HG03280 (cell line): Measurements from ENCODE around the gene RXRA.
"Not testable (repeated sequence)": the region's sequence is repeated elsewhere in the genome, so short reads cannot be mapped to it uniquely, and the experiment has no call there.

ENCODE experiments used
- ATAC-seq: cut with Tn5 transposase; IDR thresholded peaks from one replicate; pipeline ENCODE4 v1.9.1; 2021; ENCODE audit warnings: mild to moderate bottlenecking, moderate library complexity; ENCODE audit not compliant: unreplicated experiment

The RXRA gene

DNA sequence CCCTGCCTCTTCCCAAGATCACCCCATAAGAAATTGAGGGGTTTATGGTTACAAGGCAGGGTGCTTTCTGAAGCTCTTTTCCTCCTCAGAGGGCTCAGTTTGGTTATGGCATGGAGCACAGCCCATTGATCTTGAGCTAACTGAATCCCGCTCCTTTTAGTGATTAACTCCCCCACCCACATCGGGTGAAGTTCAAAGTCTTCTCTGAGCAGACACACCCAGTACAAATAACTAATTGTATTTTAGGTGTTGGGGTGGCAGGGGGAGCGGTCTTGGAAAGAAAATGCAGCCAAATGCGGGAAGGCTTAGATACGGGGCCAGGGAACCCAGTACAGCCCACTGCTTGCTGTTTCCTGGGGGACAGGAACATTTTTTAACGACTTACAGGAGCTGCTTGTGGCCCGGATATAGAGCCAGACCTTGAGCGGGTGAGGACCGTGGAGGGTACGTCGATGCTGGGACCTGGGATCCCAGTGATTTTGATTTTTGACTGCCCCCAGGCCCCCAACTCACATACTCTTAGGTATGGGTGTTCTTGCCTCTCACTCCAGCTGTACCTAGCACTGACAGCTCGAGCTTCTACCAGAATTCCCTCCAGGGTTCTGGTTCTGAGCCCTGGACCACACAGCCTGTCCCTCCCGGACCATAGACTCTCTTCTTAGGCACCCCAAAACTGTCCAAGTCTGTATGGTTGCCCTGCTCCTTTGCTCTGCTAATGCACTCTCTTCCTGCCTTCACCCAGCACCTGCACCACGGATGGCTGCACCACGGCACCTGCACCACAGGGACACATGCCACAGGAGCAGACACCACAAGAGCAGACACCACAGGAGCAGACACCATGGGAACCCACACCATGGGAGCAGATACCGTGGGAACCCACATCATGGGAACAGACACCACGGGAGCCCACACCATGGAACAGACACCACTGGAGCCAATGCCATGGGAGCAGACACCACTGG is 18.3 kb upstream of the RXRA start:
- ATAC-seq = no peak

DNA sequence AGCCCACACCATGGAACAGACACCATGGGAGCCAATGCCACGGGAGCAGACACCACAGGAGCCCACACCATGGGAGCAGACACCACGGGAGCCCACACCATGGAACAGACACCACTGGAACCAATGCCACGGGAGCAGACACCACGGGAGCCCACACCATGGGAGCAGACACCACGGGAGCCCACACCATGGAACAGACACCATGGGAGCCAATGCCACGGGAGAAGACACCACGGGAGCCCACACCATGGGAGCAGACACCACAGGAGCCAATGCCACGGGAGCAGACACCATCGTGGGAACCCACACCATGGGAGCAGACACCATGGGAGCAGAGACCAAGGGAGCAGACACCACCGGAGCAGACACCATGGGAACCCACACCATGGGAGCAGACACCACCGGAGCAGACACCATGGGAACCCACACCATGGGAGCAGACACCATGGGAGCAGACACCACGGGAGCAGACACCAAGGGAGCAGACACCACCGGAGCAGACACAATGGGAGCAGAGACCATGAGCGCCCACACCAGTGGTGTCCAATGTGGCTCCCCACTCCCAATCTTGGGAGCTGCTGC is 17.5 kb upstream of the RXRA start:
- not testable (repeated sequence) for ATAC-seq

DNA sequence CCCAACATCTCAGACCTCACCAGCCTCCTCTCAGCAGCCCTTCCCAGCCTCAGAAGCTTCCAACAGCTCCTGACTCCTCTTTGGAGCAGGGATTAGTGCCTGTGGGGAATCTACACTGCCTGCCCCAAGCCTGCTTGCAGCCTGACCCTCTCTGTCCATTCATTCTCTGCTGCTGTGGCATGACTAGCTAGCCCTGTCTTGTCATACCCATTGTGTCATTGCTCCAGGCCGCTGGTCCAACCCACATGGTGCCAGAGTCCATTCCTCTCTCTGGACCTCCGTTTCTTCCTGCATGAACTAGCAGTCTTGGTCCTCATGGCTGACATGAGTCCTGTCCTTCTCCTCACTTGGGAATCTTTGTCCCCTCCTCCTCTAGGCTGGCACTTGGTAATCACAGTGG is 12.8 kb upstream of the RXRA start:
- ATAC-seq = no peak

DNA sequence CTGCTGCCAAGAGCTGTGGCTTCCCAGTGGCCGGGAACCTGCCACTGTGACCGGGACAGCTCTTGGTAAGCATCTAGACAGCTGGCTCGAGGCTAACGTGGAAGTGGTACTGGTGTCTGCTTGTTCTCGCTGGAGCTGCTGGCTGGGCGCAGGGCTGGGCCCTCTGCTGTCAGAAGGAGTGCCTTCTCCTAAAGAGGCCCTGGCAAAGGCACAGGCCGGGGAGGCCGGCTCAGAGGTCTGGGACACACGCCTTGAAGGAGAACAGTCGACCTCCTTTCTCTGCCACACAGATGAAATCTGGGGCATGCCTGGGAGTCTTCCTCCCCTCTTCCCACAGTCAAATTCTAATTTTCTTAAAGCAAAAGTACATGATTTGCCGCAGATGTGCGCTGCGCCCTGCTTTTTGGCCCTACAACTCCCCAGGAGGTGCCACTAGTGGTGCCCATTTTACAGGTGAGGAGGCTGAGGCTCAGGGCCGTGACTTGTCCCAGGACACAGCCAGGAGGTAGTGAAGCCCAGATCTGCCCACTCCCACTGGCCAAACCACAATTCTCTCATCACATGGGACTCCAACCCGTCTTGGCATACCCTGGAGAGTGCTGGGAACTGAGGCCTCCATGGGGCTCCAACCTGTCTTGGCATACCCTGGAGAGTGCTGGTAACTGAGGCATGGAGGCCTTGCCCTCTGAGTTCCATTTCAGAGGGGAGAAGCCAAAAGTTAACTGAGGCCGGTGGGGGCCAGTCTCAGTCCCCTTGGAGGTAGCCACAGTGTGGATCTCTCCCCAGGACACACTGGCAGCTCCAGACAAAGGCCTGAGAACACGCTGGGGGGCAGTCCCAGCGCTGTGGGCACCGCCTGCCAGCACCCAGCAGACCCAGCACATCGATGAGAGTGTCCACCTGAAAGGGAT is 12.0 kb upstream of the RXRA start:
- no peak for ATAC-seq

DNA sequence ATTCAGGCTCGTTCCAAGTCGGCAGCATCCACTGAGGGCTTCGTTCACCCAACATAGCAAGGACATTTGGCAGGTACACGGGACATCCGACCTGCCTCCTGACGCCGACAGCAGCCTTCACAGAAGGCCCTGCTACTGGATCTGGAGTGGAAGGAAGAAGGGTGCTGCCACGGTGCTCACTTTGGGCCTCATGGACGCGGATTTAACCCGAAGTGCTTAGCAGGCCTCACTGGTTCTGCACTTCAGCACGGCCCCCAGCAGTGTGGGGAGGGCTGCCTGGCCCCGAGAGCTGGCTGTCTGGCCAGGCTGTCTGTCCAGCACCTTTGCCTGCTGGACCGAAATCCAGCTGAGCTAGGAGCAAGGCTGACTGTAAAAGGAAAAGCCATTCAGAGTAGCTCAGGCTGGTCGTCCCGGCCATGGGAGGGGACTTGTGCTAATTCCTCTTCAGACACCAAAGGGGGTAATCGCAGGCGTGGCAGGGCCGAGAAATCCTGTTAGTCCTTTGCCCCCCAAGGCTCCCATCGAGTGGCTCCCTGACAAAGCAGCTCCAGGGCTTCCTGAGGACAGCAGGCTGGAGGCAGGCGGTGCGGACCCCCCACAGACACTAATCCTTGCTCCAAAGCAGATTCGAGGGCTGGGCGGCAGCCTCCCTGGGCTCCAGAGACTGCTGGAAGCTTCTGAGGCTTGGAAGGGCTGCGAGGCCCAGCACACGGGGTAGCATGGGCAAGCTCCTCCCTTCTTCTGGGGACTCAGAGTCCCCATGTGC is 11.1 kb upstream of the RXRA start:
- ATAC-seq = no peak

DNA sequence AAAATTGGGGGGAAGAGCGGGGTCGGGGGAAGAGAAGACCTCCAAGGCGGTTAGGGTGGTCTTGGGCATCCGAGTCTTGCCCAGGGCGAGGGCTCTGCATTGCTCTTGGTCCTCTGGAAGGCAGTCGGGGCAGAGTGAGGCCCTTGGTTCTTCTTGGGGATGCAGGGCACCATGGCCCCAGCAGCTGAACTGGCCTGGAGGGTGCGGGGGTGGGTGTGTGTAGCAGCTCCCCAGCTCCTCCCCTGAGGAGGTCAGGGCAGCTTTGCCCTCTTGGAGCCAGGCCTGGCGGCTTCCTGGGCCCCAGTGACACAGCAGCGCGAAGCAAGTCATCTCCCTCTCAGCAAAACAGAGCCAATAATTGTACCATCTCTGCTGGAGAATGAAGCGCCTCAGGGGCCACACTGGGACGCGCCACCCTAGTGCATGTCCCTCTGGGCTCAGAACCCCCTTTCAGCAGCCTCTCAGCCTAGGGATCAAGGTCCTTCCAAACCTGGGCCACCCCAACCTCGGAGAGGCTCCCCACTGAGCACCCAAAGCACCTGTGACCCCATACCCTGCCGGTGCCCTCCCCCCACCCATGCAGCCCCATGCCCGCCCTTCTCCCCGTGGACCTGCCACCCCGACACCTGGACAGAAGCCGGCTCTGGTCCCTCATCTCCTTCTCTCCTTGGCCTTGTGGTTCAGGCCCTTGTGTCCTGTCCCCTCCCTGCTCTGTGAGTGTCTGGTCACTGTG is 10.4 kb upstream of the RXRA start:
- ATAC-seq = no peak

DNA sequence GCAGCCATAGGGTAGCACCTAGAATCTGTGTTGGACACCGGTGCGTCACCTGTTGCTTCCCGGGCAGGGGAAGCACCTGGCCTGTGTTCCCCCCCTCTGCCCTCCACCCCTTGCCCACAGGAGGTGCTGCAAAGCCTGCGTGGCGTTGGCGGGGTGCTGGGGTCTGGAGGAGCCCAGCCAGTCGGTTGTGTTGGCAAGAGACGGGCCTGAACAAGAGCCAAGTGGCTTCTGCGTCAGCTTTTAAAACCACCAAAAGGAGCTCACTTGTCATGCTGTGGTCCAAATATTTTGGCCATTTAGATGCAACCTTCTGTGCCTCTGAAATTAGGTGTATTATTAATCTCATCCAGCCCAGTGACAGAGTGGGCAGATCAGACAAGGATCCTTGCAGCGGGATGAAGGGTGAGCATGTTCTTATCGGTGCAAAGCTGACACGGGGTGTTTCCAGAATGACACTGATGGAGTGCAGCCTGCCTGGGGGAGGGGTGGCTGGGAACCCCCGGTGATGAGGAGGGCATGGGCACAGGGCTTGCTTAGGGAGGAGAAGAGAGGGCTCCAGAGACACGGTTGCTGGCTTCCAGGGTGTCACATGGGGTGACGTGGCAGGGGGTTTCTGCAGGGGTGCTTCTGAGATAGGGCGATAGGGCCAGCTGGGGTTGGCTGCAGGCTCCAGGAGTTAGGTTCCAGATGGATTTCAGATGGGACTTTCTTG is 9.7 kb upstream of the RXRA start:
- ATAC-seq = no peak

DNA sequence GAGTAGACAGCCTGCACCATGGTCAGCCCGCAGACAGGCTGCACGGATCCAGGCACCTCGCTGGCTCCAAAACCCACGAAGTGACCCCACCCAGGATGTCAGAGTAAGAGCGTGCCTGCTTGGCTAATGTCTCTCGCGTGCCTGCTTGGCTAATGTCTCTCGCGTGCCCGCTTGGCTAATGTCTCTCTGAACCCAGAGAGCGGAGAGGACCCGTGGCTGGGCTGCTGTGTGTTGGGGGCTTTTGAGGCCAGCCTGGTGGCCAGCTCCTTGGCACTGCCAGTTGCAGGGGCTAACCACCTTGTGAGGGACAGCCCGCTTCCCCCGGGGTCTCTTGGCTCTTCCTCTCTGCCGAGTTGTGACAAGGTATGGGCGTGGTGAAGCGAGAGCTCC is 8.9 kb upstream of the RXRA start:
- no peak for ATAC-seq

DNA sequence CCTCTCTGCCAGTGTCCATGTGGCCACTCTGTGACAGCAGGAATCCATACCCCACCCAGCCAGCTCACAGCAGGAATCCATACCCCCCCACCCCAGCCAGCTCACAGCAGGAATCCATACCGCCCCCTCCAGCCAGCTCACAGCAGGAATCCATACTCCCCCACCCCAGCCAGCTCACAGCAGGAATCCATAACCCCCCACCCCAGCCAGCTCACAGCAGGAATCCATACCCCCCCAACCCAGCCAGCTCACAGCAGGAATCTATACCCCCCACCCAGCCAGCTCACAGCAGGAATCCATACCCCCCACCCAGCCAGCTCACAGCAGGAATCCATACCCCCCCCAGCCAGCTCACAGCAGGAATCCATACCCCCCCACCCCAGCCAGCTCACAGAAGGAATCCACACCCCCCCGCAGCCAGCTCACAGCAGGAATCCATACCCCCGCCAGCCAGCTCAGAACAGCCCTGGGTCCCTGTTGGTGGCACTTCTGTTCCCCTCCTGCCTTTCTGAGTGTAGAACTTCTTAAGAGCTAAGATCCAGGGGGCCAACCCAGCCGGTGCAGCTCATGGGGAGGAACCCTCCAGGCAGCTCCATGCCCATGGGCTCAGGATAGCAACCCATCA is 8.4 kb upstream of the RXRA start:
- ATAC-seq = no peak

DNA sequence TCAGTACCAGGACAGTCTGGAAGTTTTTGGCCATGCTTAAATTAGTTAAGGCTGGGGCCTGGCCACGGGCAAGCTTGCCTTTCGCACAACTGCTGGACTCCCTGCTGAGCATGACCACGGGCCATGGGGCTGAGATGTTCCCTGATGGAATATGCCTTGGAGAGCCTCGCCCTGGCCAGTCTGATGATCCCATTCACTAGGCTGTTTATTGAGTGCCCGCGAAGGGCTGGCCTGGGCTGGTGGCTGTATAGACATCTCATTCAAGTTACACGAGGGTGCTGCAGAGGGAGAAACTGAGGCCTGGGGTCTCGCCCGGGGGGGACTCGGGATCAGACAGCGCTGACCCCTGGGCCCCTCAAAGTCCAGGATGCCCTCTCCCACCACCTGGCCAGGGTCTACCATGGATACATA is 7.8 kb upstream of the RXRA start:
- no peak for ATAC-seq

DNA sequence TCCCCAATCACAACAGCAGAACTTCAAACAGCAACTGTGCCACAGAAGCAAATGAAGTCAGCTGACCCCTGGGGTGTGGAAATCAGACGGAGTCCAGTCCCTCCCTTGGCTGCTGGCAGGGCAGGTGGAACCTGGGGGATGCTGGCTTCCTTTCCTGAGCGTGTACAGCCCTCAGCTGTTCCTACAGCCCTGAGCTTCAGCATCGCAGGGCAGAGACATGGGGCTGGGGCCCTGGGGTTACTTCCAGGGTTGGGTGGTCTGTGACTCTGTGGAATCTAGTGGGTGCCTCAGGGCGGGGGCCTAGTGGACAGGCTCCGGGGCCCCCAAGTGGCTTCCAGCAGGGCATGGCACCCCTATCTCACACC is 7.3 kb upstream of the RXRA start:
- no peak for ATAC-seq

DNA sequence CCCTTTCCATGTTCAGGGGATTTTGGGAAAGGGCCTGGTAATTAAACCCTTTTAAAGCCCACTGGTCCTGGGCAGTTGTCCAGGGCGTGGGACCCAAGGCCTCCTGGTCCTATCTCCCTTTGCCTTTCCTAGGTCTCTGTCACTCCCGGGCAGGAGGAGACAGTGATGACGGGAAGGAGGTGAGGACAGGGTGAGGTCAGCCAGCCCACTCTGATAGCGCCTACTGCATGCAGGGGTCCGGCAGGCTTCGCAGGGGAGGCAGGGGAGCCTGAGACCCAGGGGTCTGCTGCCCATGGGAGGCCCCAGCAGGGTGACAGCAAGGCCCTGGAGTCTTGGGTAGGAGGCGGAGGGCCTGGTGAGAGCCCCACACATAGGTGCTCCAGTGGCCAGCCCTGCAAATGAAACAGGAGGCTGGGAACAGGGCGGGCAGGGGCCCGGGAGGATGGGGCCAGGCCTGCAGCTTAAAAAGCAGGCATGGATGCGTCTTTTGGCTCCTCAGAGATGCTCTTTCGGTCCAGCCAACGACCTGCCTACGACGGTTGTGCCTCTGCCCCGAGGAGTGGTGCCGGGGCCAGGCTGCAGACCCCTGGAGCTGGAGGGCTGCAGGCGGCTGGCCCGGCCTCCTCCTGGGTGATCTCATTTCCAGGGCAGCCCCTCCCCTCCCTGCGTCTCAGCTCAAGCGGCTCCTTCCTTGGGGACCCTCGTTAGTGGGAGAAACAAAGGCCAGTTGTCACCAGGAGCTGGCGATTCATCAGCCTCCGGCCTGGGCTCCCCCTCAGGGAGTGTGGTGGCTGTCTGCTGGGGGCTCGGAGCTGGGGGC is 6.7 kb upstream of the RXRA start:
- ATAC-seq = no peak

DNA sequence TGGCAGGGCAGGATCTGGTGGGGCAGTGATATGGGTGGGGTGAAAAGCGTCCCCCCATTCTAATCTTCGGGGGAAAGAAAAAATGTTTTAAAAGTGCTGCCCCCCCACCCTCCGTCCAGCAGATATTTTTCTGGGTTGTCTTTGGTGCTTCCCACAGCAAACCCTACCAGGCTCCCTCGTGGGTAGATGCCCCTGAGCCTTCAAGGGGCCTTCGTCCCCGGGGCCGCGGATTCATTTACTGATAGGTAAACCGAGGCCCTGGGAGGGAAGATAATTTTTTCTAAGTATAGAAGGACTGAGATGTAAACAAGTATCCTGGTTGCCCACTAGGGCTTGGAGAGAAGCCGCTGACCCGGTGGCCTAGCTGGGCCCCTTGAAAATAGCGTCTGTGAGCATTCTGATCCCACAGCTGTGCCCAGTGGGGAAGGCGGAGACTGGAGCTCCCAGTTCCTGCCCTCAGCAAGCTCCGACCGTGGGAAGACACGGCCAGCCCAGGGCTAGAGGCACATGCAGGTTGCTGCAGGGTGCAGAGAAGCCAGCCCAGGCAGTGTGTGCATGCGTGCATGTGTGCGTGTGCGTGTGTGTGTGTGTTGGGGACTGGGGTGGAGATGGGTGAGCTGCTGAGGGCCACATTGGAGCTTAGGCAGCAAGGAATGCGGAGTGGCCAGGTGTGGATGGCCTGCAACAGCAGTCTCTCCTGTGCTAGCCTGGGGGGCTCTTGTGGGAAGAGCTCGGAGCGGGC is 6.0 kb upstream of the RXRA start:
- no peak for ATAC-seq

DNA sequence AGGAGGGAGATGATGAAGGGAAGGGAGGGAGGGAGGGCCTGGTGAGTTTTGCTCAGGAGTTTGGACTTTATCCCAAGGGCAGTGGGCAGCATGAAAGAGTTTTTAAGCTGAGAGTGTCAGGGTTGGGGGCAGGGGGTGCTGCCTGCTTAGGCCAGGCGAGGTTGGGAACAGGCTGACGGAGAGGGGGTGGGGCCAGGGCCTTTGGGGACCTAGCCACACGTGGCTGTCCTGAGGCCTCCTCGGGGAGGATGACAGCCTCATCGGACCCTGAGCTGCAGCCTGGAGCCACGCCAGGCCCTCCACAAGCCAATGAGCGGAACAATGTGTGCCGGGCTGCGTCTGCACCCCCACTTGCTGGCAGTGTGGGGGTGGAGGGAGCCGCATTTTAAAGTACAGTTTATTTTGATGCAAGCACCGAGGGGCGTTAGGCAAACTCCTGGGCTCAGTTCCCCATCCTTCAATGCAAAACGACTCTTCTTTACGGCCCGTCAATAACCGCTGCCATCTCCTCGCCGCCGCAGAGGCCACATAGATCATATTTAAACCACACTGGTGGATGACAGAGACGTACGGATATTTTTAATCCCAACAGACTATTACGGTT is 5.3 kb upstream of the RXRA start:
- ATAC-seq = no peak

DNA sequence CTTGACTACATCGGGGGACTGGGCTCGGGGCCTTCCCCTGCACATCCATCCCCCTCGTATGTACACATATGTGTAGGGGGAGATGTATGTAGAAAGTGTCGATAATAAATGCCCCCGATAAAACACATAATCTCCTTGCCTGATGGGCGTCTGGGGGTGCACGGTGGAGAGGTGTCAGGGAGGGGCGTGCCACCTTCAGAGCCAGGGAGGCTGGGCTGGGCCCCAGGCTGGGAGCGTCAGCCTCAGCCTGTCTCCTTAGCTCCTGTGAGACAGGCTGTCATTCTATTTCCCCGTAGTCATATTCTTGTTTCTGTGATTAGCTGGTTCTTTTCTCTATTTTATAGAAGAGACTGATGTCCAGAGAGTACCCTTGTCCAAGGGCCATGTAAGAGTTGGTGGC is 4.7 kb upstream of the RXRA start:
- no peak for ATAC-seq

DNA sequence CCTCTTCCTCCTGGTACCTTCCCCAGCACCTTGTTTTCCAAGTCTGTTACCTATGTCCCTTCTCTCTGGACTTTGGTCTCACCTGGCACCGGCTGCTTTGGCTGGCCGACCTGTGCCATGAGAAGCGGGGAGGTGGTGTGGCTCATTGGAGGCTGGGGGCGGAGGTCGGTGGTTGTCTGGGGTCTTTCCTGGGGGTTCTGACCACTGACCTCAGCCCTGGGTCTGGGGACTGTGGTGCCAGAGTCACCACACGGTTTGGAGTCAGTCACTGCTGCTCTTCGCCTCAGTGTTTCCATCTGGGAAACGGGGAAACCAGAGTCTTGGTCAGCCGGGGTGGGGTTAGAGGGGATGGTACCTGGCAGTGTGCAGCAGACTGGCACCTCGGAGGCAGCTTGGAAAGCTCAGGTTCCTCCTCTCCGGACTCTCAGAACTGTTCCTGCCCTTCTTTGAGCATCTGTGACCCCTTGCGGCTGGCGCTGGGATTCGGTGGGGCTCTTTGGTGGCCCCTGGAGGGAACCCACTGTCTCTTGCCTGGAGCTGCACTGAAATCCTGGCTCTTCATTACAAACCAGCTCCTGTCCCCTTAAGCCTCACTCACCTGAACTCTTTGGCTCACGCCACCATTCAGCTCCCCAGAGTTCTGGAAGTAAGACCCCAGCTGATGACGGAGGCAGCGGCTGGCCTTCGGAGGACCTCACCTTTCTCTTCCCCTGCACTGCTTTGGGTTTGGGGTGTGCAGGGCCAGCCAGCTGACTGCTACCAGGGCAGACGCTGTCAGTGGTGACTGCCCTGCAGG is 4.1 kb upstream of the RXRA start:
- no peak for ATAC-seq
